ENCODE measurements around the gene RBM28. TPM values are rescaled to one million over a fixed set of nuclear protein-coding genes. Genes with fewer than 3 reads are reported as not detected.

RBM28 gene
- total and polyA plus RNA-seq, 7 donors = 22.8 to 45.0 (median 28.8) TPM

GRCh38 chr7:128265906-128266300, 77.8 kb downstream of the RBM28 start:
- Histone ChIP-seq H3K36me3 (ENCODE audit: insufficient read depth in 1 of 2, low read depth in 1 of 2) (no peaks in the 10 kb centered on the region), H3K9me3 (no peaks in the 10 kb centered on the region), H3K4me3 (no peak overlapping the region), H3K27ac (no peak overlapping the region), H3K27me3 (ENCODE audit: insufficient read depth in 3 of 3, low read length in 2 of 3) (peaks cover 0 to 40% (median 1%) of the 10 kb centered on the region in 3 donors), H3K4me1 (no peaks in the 10 kb centered on the region)
- no peak for TF ChIP-seq CTCF (IDR thresholded peaks at IDR 0.05)
- 44 to 65% (median 51%) methylated on average over 5 of the region's 5 CpGs for WGBS, 3 donors
- intact Hi-C loops (cut with DNase I) = no loop called here
- DNase-seq = no peak
- no peak for ATAC-seq

- H3K36me3 ChIP-seq (ENCODE audit: insufficient read depth in 1 of 2, low read depth in 1 of 2) = no peaks in the 10 kb centered on the region
- ATAC-seq = no peak
- intact Hi-C loops (cut with DNase I) = no loop called here
- H3K4me3 ChIP-seq = no peak overlapping the region
- H3K27me3 ChIP-seq (ENCODE audit: insufficient read depth in 3 of 3, low read length in 2 of 3) = peaks cover 0 to 35% (median 1%) of the 10 kb centered on the region in 3 donors
- no peak for TF ChIP-seq CTCF (IDR thresholded peaks at IDR 0.05)
- H3K4me1 ChIP-seq = no peaks in the 10 kb centered on the region
- H3K9me3 ChIP-seq = no peaks in the 10 kb centered on the region
- H3K27ac ChIP-seq = no peak overlapping the region
- no peak for DNase-seq
- 90 to 95% (median 94%) methylated on average over 6 of the region's 6 CpGs for WGBS, 3 donors
These were observed 78.4 kb downstream of the RBM28 start for GRCh38 chr7:128265156-128265905.

- no peak overlapping the region for H3K27ac ChIP-seq
- TF ChIP-seq CTCF (IDR thresholded peaks at IDR 0.05) = no peak
- intact Hi-C loops (cut with DNase I) = no loop called here
- H3K36me3 ChIP-seq (ENCODE audit: insufficient read depth in 1 of 2, low read depth in 1 of 2) = no peaks in the 10 kb centered on the region
- H3K4me1 ChIP-seq = no peaks in the 10 kb centered on the region
- ATAC-seq = no peak
- no peak for DNase-seq
- H3K4me3 ChIP-seq = no peak overlapping the region
- peaks cover 0 to 29% (median 1%) of the 10 kb centered on the region in 3 donors for H3K27me3 ChIP-seq (ENCODE audit: insufficient read depth in 3 of 3, low read length in 2 of 3)
- no peaks in the 10 kb centered on the region for H3K9me3 ChIP-seq
- 75 to 94% (median 84%) methylated on average over 2 of the region's 2 CpGs for WGBS, 3 donors
These were observed 79.2 kb downstream of the RBM28 start for GRCh38 chr7:128264477-128264876.

- peaks cover 0 to 18% (median 1%) of the 10 kb centered on the region in 3 donors for H3K27me3 ChIP-seq (ENCODE audit: insufficient read depth in 3 of 3, low read length in 2 of 3)
- ATAC-seq = no peak
- no peak overlapping the region for H3K4me3 ChIP-seq
- H3K36me3 ChIP-seq (ENCODE audit: insufficient read depth in 1 of 2, low read depth in 1 of 2) = no peaks in the 10 kb centered on the region
- DNase-seq = no peak
- no peak overlapping the region for H3K27ac ChIP-seq
- 77 to 89% (median 80%) methylated on average over 3 of the region's 3 CpGs for WGBS, 3 donors
- H3K9me3 ChIP-seq = no peaks in the 10 kb centered on the region
- H3K4me1 ChIP-seq = no peaks in the 10 kb centered on the region
- intact Hi-C loops (cut with DNase I) = no loop called here
- no peak for TF ChIP-seq CTCF (IDR thresholded peaks at IDR 0.05)
These were observed 80.3 kb downstream of the RBM28 start for GRCh38 chr7:128263420-128263819.
